B cell (primary cell): ENCODE measurements around the gene ADH1A. TPM values are rescaled to one million over a fixed set of nuclear protein-coding genes. Genes with fewer than 3 reads are reported as not detected.

Experiments used
- ATAC-seq: fragments of 200-7000 bp; cut with Tn5 transposase; one replicate; pipeline ENCODE4 v1.10.0; 2021; ENCODE audit warnings: low read depth, mild to moderate bottlenecking, moderate number of reproducible peaks, moderate library complexity
- CTCF ChIA-PET: fragments of 350-600 bp; sonication (Branson Sonifier 250); formaldehyde crosslinking; loops from one replicate; lab custom pipeline; 2021; ENCODE audit warnings: antibody characterized with exemption, inconsistent platforms; lab: Charles Lee
- POLR2A ChIA-PET: fragments of 350-600 bp; sonication (Branson Sonifier 250); formaldehyde crosslinking; loops from one replicate; lab custom pipeline; 2021; ENCODE audit warnings: antibody characterized with exemption; lab: Charles Lee
- DNase-seq: peaks from one replicate; pipeline ENCODE4 v3.0.0; 2013
- H2AFZ ChIP-seq: 2 replicates; pipeline ENCODE4 v1.6.1; 2012; ENCODE audit warnings: mild to moderate bottlenecking, low read depth, low read length; ENCODE audit not compliant: insufficient read depth, poor library complexity, severe bottlenecking
- H3K27ac ChIP-seq, 2 donors: 1 replicate in 1 of 2; 2 replicates in 1 of 2; pipeline ENCODE4 v1.5.1; 2012 to 2013; ENCODE audit warnings: low read length in 2 of 2, mild to moderate bottlenecking in 2 of 2, moderate library complexity in 1 of 2
- H3K27me3 ChIP-seq, 4 experiments: fragments of 200-600 bp in 1 of 4; sonication (generic) in 1 of 4; replicated peaks in 1 of 4; 1 replicate in 2 of 4; 2 replicates in 2 of 4; pipeline versions ENCODE4 v1.6.1 to v1.7.0; 2013 to 2016; ENCODE audit warnings: low read length in 3 of 4, mild to moderate bottlenecking in 2 of 4, mixed read lengths in 1 of 4, moderate library complexity in 1 of 4; ENCODE audit not compliant: insufficient read depth in 4 of 4, control insufficient read depth in 3 of 4; ENCODE audit errors: control extremely low read depth in 1 of 4
- H3K36me3 ChIP-seq, 2 experiments: replicated peaks in 1 of 2; 1 replicate in 1 of 2; 2 replicates in 1 of 2; pipeline versions ENCODE4 v1.6.1 to v1.7.1; 2013; ENCODE audit warnings: low read length in 1 of 2; ENCODE audit not compliant: insufficient read depth in 2 of 2, control insufficient read depth in 1 of 2; ENCODE audit errors: control extremely low read depth in 1 of 2, extremely low read depth in 1 of 2
- H3K4me1 ChIP-seq, 2 donors: fragments of 200-600 bp in 1 of 2; sonication (generic) in 1 of 2; 1 replicate in 1 of 2; 2 replicates in 1 of 2; pipeline versions ENCODE4 v1.5.1 to v1.6.1; 2013 to 2017; ENCODE audit warnings: low read length in 2 of 2; ENCODE audit not compliant: control insufficient read depth in 2 of 2, insufficient read depth in 2 of 2
- H3K4me2 ChIP-seq: replicated peaks from 2 replicates; pipeline ENCODE3; 2012; ENCODE audit warnings: mild to moderate bottlenecking, low read depth, low read length; ENCODE audit not compliant: poor library complexity, severe bottlenecking
- H3K4me3 ChIP-seq, 5 experiments: fragments of 200-600 bp in 1 of 5; sonication (generic) in 1 of 5; 1 replicate in 3 of 5; 2 replicates in 2 of 5; pipeline versions ENCODE4 v1.5.1 to v1.7.0; 2011 to 2016; ENCODE audit warnings: low read length in 4 of 5, mild to moderate bottlenecking in 4 of 5, low read depth in 2 of 5, control low read depth in 1 of 5, moderate library complexity in 1 of 5; ENCODE audit not compliant: insufficient read depth in 1 of 5; ENCODE audit errors: control extremely low read depth in 1 of 5, extremely low read depth in 1 of 5
- H3K79me2 ChIP-seq: fragments of 200-600 bp; sonication (generic); one replicate; pipeline ENCODE4 v1.6.0; 2016; ENCODE audit warnings: low read length; ENCODE audit not compliant: control insufficient read depth, insufficient read depth
- H3K9ac ChIP-seq: fragments of 200-600 bp; sonication (generic); 2 replicates; pipeline ENCODE4 v1.6.1; 2017; ENCODE audit warnings: mild to moderate bottlenecking, low read length, moderate library complexity
- H3K9me3 ChIP-seq, 3 donors: one replicate each; pipeline versions ENCODE4 v1.6.1 to v1.7.1; 2013; ENCODE audit warnings: low read length in 2 of 3; ENCODE audit not compliant: control insufficient read depth in 2 of 3, insufficient read depth in 1 of 3; ENCODE audit errors: control extremely low read depth in 1 of 3
- H4K20me1 ChIP-seq: 2 replicates; pipeline ENCODE4 v1.6.0; 2012; ENCODE audit warnings: mild to moderate bottlenecking, low read length; ENCODE audit not compliant: insufficient read depth, control insufficient read depth, poor library complexity, severe bottlenecking
- H3K27ac Mint-ChIP-seq: one replicate; pipeline ENCODE4 v1.8.0; 2021; ENCODE audit warnings: mixed read lengths
- H3K27me3 Mint-ChIP-seq: one replicate; pipeline ENCODE4 v1.8.0; 2021; ENCODE audit warnings: mixed read lengths
- H3K4me1 Mint-ChIP-seq: one replicate; pipeline ENCODE4 v1.8.0; 2021; ENCODE audit warnings: mixed read lengths
- H3K4me3 Mint-ChIP-seq: one replicate; pipeline ENCODE4 v1.8.0; 2021; ENCODE audit warnings: mixed read lengths
- H3K9me3 Mint-ChIP-seq: one replicate; pipeline ENCODE4 v1.8.0; 2022; ENCODE audit warnings: mixed read lengths; ENCODE audit not compliant: insufficient read depth
- CTCF ChIP-seq: fragments of 200-600 bp; IDR thresholded peaks from one replicate; pipeline ENCODE4 v1.8.0; 2022; ENCODE audit warnings: antibody characterized with exemption, mild to moderate bottlenecking
- EZH2 ChIP-seq: IDR thresholded peaks from 2 replicates; pipeline ENCODE4 v1.6.1; 2012; ENCODE audit warnings: borderline replicate concordance, low read depth, mild to moderate bottlenecking, moderate library complexity, low read length; ENCODE audit not compliant: insufficient read depth, poor library complexity, severe bottlenecking
- WGBS: methylation state at CpG from one replicate; pipeline ENCODE4 v1.1.5; 2013; ENCODE audit warnings: missing lambda C conversion rate; ENCODE audit not compliant: insufficient coverage; 5-methylcytosine and 5-hydroxymethylcytosine counted together
- intact Hi-C: fragments of 100-400 bp; cut with micrococcal nuclease; formaldehyde crosslinking; loops from one replicate; pipeline ENCODE4 v1.10.0; 2022
- polyA plus RNA-seq: library from polyadenylated mRNA; depleted of rRNA; stranded (reverse); fragments of >200 nt; gene quantifications from 2 replicates; pipeline ENCODE4 v1.2.3, GENCODE V29; 2012
- total RNA-seq, 2 donors: library from RNA; stranded (reverse); fragments of 120-200 nt in 1 of 2; gene quantifications; 1 replicate in 1 of 2; 2 replicates in 1 of 2; pipeline versions ENCODE4 v1.2.3 to v1.2.4, GENCODE V29; 2013 to 2022

Gene ADH1A
- total and polyA plus RNA-seq, 2 donors (not counting 1 experiment from before 2014, with no cell fraction given): not detected

GRCh38 chr4:99275885-99276284 is 14.9 kb downstream of the ADH1A start:
- DNase-seq (no peak), ATAC-seq (no peak)
- Histone ChIP-seq H3K79me2 (no peaks in the 10 kb centered on the region), H3K9ac (no peak overlapping the region), H3K27ac (no peak overlapping the region), H4K20me1 (no peaks in the 10 kb centered on the region), H3K36me3 (no peaks in the 10 kb centered on the region), H3K27me3 (no peaks in the 10 kb centered on the region), H3K9me3 (peaks cover 0 to 3% (median 1%) of the 10 kb centered on the region in 3 donors), H2AFZ (no peak overlapping the region), H3K4me3 (no peak overlapping the region), H3K4me1 (no peaks in the 10 kb centered on the region), H3K4me2 (no peak overlapping the region)
- Mint-ChIP-seq H3K27ac (no peak overlapping the region), H3K4me1 (no peaks in the 10 kb centered on the region), H3K27me3 (no peaks in the 10 kb centered on the region), H3K9me3 (no peaks in the 10 kb centered on the region), H3K4me3 (no peak overlapping the region)
- ChIA-PET CTCF (no interaction called here), POLR2A (no interaction called here)
- no peak for TF ChIP-seq EZH2
- TF ChIP-seq CTCF: no peak
- intact Hi-C loops: no loop called here
- no CpG with 5 or more reads among the region's 3 CpGs for WGBS

- Histone ChIP-seq H3K4me3 (no peak overlapping the region), H3K27me3 (no peaks in the 10 kb centered on the region), H3K4me1 (no peaks in the 10 kb centered on the region), H3K36me3 (no peaks in the 10 kb centered on the region), H3K27ac (no peak overlapping the region), H3K79me2 (no peaks in the 10 kb centered on the region), H2AFZ (no peak overlapping the region), H3K4me2 (no peak overlapping the region), H4K20me1 (no peaks in the 10 kb centered on the region), H3K9ac (no peak overlapping the region), H3K9me3 (peaks cover 0 to 3% (median 0%) of the 10 kb centered on the region in 3 donors)
- TF ChIP-seq CTCF (no peak), EZH2 (no peak)
- ChIA-PET CTCF (no interaction called here), POLR2A (no interaction called here)
- Mint-ChIP-seq H3K4me3 (no peak overlapping the region), H3K27me3 (no peaks in the 10 kb centered on the region), H3K4me1 (no peaks in the 10 kb centered on the region), H3K9me3 (no peaks in the 10 kb centered on the region), H3K27ac (no peak overlapping the region)
- WGBS: 64% methylated on average over 1 of the region's 5 CpGs
- intact Hi-C loops: no loop called here
- ATAC-seq (no peak), DNase-seq (no peak)
These were observed 15.7 kb downstream of the ADH1A start for GRCh38 chr4:99275050-99275449.
